GM23338 (cell line): ENCODE results near the gene GRAMD1B. TPM values are rescaled to one million over a fixed set of nuclear protein-coding genes. Genes with fewer than 3 reads are reported as not detected.

Experiments used
- ATAC-seq: fragments of 200-7000 bp; cut with Tn5 transposase; 3 replicates; pipeline ENCODE4 v1.9.1; 2020
- DNase-seq: peaks from one replicate; pipeline ENCODE4 v3.0.0-alpha.2; 2015; ENCODE audit warnings: low spot score
- H2AFZ ChIP-seq: fragments of 200-600 bp; sonication (generic); 2 replicates; pipeline ENCODE4 v1.8.0; 2016; ENCODE audit warnings: antibody characterized with exemption, mild to moderate bottlenecking, moderate library complexity
- H3F3A ChIP-seq: fragments of 200-600 bp; sonication (generic); replicated peaks from 2 replicates; pipeline ENCODE4 v1.8.0; 2017; ENCODE audit warnings: antibody characterized with exemption, mixed run types, low read depth
- H3K27ac ChIP-seq: fragments of 200-600 bp; sonication (generic); 2 replicates; pipeline ENCODE4 v1.6.1; 2016; ENCODE audit warnings: low read depth
- H3K27me3 ChIP-seq: fragments of 200-600 bp; sonication (generic); 2 replicates; pipeline ENCODE4 v1.8.0; 2016; ENCODE audit warnings: mild to moderate bottlenecking, mixed run types, moderate library complexity; ENCODE audit not compliant: insufficient read depth
- H3K36me3 ChIP-seq: fragments of 200-600 bp; sonication (generic); 2 replicates; pipeline ENCODE4 v1.8.0; 2016; ENCODE audit warnings: mild to moderate bottlenecking; ENCODE audit not compliant: insufficient read depth
- H3K4me1 ChIP-seq: fragments of 200-600 bp; sonication (generic); 2 replicates; pipeline ENCODE4 v1.8.0; 2016; ENCODE audit warnings: mild to moderate bottlenecking, moderate library complexity; ENCODE audit not compliant: insufficient read depth
- H3K4me2 ChIP-seq: fragments of 200-600 bp; sonication (generic); 2 replicates; pipeline ENCODE4 v1.7.1; 2017; ENCODE audit warnings: mixed run types
- H3K4me3 ChIP-seq: fragments of 200-600 bp; sonication (generic); 2 replicates; pipeline ENCODE4 v1.6.1; 2016; ENCODE audit warnings: mixed run types
- H3K79me2 ChIP-seq: fragments of 200-600 bp; sonication (generic); replicated peaks from 2 replicates; pipeline ENCODE4 v1.8.0; 2017; ENCODE audit warnings: mild to moderate bottlenecking; ENCODE audit not compliant: insufficient read depth
- H3K9me2 ChIP-seq: fragments of 200-600 bp; sonication (generic); 2 replicates; pipeline ENCODE4 v1.8.0; 2017; ENCODE audit not compliant: insufficient read depth
- H4K20me1 ChIP-seq: fragments of 200-600 bp; sonication (generic); replicated peaks from 2 replicates; pipeline ENCODE4 v1.8.0; 2017; ENCODE audit warnings: mild to moderate bottlenecking; ENCODE audit not compliant: insufficient read depth
- H3K27ac Mint-ChIP-seq: 2 replicates; pipeline ENCODE4 v1.8.0; 2020; ENCODE audit warnings: inconsistent platforms, mild to moderate bottlenecking, moderate library complexity, mixed read lengths
- H3K27me3 Mint-ChIP-seq: 3 replicates; pipeline ENCODE4 v1.8.0; 2022; ENCODE audit warnings: low read depth, mild to moderate bottlenecking, moderate library complexity, mixed read lengths, inconsistent platforms; ENCODE audit not compliant: insufficient read depth, poor library complexity
- H3K36me3 Mint-ChIP-seq: 3 replicates; pipeline ENCODE4 v1.8.0; 2021; ENCODE audit warnings: low read depth, mild to moderate bottlenecking, inconsistent platforms, moderate library complexity, mixed read lengths
- H3K4me1 Mint-ChIP-seq: 3 replicates; pipeline ENCODE4 v1.8.0; 2020; ENCODE audit warnings: mild to moderate bottlenecking, inconsistent platforms, mixed read lengths
- H3K4me3 Mint-ChIP-seq: 3 replicates; pipeline ENCODE4 v1.8.0; 2021; ENCODE audit warnings: moderate library complexity, mild to moderate bottlenecking, inconsistent platforms, mixed read lengths
- H3K9me3 Mint-ChIP-seq: 3 replicates; pipeline ENCODE4 v1.8.0; 2020; ENCODE audit warnings: moderate library complexity, mild to moderate bottlenecking, inconsistent platforms, mixed read lengths
- CREB1 ChIP-seq: fragments of 250-450 bp; sonication (Bioruptor Pico); IDR thresholded peaks from 2 replicates; pipeline ENCODE4 v1.5.0; 2020; ENCODE audit warnings: low read depth, mild to moderate bottlenecking, moderate library complexity
- EZH2 ChIP-seq: fragments of 200-600 bp; sonication (generic); IDR thresholded peaks from one replicate; pipeline ENCODE4 v1.8.0; 2017; ENCODE audit warnings: antibody characterized with exemption, mild to moderate bottlenecking, low read depth; ENCODE audit not compliant: unreplicated experiment
- EZH2phosphoT487 ChIP-seq: fragments of 200-600 bp; sonication (generic); IDR thresholded peaks from one replicate; pipeline ENCODE4 v1.8.1; 2018; ENCODE audit warnings: antibody characterized with exemption; ENCODE audit not compliant: unreplicated experiment
- JUNB ChIP-seq: IDR thresholded peaks from one replicate; pipeline ENCODE4 v1.6.1; 2016; ENCODE audit warnings: antibody characterized with exemption; ENCODE audit not compliant: unreplicated experiment
- NANOG ChIP-seq: IDR thresholded peaks from 2 replicates; pipeline ENCODE4 v1.6.1; 2016; ENCODE audit warnings: antibody characterized with exemption, borderline replicate concordance
- STAT1 ChIP-seq: IDR thresholded peaks from one replicate; pipeline ENCODE4 v1.6.1; 2016; ENCODE audit warnings: antibody characterized with exemption; ENCODE audit not compliant: unreplicated experiment
- ZNF114 ChIP-seq: fragments of 250-450 bp; sonication (Bioruptor Pico); IDR thresholded peaks from 2 replicates; pipeline ENCODE4 v1.5.0; 2020; ENCODE audit warnings: mild to moderate bottlenecking, moderate library complexity
- ZNF331 ChIP-seq: fragments of 250-450 bp; sonication (Bioruptor Pico); IDR thresholded peaks from 2 replicates; pipeline ENCODE4 v1.5.0; 2020; ENCODE audit warnings: low read depth, mild to moderate bottlenecking, moderate library complexity
- polyA plus RNA-seq: library from polyadenylated mRNA; unstranded; fragments of >200 nt; fragmentation: Nextera tagmentation; extraction: Ambion mirVana; gene quantifications from 2 replicates; pipeline ENCODE4 v1.2.1, GENCODE V29; 2016
- total RNA-seq: library from RNA; depleted of rRNA; stranded (reverse); fragments of >200 nt; shearing (Covaris generic); gene quantifications from 2 replicates; pipeline ENCODE4 v1.2.3, GENCODE V29; 2014
- TF ChIP-seq, protein P1 (sequence below): fragments of 250-450 bp; sonication (Bioruptor Pico); IDR thresholded peaks from 2 replicates; pipeline ENCODE4 v1.5.0; 2020; ENCODE audit warnings: mild to moderate bottlenecking, moderate library complexity
- TF ChIP-seq, protein P2 (sequence below), 2 experiments: fragments of 200-600 bp in 1 of 2; sonication (generic) in 1 of 2; conservative IDR thresholded peaks; 2 replicates each; pipeline versions ENCODE4 v1.5.1 to v1.6.1; 2016 to 2017; ENCODE audit warnings: antibody characterized with exemption in 2 of 2, low read depth in 2 of 2, mild to moderate bottlenecking in 2 of 2, moderate library complexity in 1 of 2
- TF ChIP-seq, protein P3 (sequence below): IDR thresholded peaks from 2 replicates; pipeline ENCODE4 v1.6.1; 2016; ENCODE audit warnings: antibody characterized with exemption

Gene GRAMD1B
- total and polyA plus RNA-seq, 2 experiments from 2014 or later: 3.7 to 24.3 TPM

DNA sequence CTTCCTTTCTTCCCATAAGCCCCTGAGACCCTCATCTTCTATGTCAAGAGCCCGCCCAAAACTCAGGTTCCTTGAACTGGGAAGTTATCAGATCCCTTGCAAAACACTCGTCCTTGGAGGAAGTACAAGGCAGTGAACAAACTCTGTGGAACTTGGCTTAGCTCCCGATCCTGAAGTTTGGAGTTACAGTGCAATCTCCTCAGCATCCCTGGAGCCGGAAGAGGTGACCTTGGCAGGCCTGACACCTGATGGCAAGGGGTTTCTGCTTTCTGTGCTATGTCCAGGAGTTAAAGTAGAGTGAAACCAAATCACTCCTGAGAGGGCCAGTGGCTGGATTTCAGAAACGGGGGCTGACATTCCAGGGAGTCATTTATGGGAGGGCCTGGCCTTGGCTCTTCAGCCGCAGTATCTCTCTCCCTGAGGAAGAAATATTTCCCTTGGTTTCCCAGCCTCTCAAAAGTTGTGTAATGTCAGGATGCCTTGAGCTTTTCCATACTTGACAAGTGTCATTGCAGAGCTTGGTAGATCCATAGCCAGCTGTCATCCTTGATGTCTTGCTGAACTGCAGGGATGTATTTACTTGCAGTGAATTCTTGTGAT is 1.9 kb upstream of the GRAMD1B start (continued):
- TF ChIP-seq, protein P1, sequence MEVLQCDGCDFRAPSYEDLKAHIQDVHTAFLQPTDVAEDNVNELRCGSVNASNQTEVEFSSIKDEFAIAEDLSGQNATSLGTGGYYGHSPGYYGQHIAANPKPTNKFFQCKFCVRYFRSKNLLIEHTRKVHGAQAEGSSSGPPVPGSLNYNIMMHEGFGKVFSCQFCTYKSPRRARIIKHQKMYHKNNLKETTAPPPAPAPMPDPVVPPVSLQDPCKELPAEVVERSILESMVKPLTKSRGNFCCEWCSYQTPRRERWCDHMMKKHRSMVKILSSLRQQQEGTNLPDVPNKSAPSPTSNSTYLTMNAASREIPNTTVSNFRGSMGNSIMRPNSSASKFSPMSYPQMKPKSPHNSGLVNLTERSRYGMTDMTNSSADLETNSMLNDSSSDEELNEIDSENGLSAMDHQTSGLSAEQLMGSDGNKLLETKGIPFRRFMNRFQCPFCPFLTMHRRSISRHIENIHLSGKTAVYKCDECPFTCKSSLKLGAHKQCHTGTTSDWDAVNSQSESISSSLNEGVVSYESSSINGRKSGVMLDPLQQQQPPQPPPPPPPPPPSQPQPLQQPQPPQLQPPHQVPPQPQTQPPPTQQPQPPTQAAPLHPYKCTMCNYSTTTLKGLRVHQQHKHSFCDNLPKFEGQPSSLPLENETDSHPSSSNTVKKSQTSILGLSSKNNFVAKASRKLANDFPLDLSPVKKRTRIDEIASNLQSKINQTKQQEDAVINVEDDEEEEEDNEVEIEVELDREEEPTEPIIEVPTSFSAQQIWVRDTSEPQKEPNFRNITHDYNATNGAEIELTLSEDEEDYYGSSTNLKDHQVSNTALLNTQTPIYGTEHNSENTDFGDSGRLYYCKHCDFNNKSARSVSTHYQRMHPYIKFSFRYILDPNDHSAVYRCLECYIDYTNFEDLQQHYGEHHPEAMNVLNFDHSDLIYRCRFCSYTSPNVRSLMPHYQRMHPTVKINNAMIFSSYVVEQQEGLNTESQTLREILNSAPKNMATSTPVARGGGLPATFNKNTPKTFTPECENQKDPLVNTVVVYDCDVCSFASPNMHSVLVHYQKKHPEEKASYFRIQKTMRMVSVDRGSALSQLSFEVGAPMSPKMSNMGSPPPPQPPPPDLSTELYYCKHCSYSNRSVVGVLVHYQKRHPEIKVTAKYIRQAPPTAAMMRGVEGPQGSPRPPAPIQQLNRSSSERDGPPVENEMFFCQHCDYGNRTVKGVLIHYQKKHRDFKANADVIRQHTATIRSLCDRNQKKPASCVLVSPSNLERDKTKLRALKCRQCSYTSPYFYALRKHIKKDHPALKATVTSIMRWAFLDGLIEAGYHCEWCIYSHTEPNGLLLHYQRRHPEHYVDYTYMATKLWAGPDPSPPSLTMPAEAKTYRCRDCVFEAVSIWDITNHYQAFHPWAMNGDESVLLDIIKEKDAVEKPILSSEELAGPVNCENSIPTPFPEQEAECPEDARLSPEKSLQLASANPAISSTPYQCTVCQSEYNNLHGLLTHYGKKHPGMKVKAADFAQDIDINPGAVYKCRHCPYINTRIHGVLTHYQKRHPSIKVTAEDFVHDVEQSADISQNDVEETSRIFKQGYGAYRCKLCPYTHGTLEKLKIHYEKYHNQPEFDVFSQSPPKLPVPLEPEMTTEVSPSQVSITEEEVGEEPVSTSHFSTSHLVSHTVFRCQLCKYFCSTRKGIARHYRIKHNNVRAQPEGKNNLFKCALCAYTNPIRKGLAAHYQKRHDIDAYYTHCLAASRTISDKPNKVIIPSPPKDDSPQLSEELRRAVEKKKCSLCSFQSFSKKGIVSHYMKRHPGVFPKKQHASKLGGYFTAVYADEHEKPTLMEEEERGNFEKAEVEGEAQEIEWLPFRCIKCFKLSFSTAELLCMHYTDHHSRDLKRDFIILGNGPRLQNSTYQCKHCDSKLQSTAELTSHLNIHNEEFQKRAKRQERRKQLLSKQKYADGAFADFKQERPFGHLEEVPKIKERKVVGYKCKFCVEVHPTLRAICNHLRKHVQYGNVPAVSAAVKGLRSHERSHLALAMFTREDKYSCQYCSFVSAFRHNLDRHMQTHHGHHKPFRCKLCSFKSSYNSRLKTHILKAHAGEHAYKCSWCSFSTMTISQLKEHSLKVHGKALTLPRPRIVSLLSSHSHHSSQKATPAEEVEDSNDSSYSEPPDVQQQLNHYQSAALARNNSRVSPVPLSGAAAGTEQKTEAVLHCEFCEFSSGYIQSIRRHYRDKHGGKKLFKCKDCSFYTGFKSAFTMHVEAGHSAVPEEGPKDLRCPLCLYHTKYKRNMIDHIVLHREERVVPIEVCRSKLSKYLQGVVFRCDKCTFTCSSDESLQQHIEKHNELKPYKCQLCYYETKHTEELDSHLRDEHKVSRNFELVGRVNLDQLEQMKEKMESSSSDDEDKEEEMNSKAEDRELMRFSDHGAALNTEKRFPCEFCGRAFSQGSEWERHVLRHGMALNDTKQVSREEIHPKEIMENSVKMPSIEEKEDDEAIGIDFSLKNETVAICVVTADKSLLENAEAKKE: no peak
- TF ChIP-seq EZH2 (no peak), NANOG (no peak)
- TF ChIP-seq, protein P2, sequence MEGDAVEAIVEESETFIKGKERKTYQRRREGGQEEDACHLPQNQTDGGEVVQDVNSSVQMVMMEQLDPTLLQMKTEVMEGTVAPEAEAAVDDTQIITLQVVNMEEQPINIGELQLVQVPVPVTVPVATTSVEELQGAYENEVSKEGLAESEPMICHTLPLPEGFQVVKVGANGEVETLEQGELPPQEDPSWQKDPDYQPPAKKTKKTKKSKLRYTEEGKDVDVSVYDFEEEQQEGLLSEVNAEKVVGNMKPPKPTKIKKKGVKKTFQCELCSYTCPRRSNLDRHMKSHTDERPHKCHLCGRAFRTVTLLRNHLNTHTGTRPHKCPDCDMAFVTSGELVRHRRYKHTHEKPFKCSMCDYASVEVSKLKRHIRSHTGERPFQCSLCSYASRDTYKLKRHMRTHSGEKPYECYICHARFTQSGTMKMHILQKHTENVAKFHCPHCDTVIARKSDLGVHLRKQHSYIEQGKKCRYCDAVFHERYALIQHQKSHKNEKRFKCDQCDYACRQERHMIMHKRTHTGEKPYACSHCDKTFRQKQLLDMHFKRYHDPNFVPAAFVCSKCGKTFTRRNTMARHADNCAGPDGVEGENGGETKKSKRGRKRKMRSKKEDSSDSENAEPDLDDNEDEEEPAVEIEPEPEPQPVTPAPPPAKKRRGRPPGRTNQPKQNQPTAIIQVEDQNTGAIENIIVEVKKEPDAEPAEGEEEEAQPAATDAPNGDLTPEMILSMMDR (conservative IDR thresholded peaks at IDR 0.05; ENCODE audit: low read depth in 2 of 2): no peak

DNA sequence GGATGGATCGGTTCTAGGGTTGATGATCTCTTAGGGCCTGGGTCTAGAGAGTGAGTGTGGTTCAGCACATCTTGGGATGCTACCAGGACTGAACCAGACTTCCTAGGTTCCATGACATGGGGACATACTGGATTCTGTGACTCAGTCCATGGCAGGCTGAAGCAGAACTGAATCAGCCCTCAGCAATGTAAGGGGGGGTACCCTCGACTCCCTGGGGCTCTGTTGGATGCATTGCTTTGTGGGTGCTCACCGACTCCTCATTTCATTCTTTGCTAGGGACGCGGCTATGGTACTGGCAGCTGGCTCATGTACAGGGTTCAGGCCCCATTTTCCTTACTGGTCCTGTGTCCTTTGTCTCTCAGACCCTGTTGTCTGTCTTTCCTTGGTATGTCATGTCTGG is 733 bp upstream of the GRAMD1B start:
- Histone ChIP-seq H3K27me3 (peaks cover 29% of the 10 kb centered on the region), H3K27ac (peak overlapping the region; percentile 61; the same call in 1 of the 2 replicates), H3K36me3 (no peaks in the 10 kb centered on the region; the same call in 1 of the 2 replicates), H3K79me2 (peaks cover 15% of the 10 kb centered on the region), H3F3A (0 out of 2 replicates have a peak, but pooled peaks cover 6% of the 10 kb centered on the region), H3K4me2 (peak overlapping the region; percentile 84), H3K4me3 (peak overlapping the region; percentile 91), H3K4me1 (peaks cover 31% of the 10 kb centered on the region), H2AFZ (peak overlapping the region; percentile 11; the same call in 1 of the 2 replicates), H4K20me1 (no peaks in the 10 kb centered on the region; the same call in 1 of the 2 replicates), H3K9me2 (no peaks in the 10 kb centered on the region)
- no peak overlapping the region for H3K27ac Mint-ChIP-seq
- no peaks in the 10 kb centered on the region; the same call in 2 of the 3 replicates for H3K9me3 Mint-ChIP-seq
- H3K36me3 Mint-ChIP-seq: peaks cover 3% of the 10 kb centered on the region; the same call in 1 of the 3 replicates
- peaks cover 17% of the 10 kb centered on the region for H3K27me3 Mint-ChIP-seq
- ATAC-seq (no peak), DNase-seq (no peak)
- H3K4me3 Mint-ChIP-seq: peak overlapping the region; percentile 89
- H3K4me1 Mint-ChIP-seq: peaks cover 38% of the 10 kb centered on the region
- TF ChIP-seq ZNF114 (CRISPR knock-in tag) (no peak), EZH2 (no peak), JUNB (no peak), STAT1 (no peak), CREB1 (CRISPR knock-in tag) (no peak), EZH2phosphoT487 (no peak), ZNF331 (CRISPR knock-in tag) (no peak)
- TF ChIP-seq, protein P3, sequence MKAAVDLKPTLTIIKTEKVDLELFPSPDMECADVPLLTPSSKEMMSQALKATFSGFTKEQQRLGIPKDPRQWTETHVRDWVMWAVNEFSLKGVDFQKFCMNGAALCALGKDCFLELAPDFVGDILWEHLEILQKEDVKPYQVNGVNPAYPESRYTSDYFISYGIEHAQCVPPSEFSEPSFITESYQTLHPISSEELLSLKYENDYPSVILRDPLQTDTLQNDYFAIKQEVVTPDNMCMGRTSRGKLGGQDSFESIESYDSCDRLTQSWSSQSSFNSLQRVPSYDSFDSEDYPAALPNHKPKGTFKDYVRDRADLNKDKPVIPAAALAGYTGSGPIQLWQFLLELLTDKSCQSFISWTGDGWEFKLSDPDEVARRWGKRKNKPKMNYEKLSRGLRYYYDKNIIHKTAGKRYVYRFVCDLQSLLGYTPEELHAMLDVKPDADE: no peak
- TF ChIP-seq, protein P2 (conservative IDR thresholded peaks at IDR 0.05; ENCODE audit: low read depth in 2 of 2): no peak
